Sigmoid colon (tissue), 7 donors: ENCODE results near the gene RPTOR. TPM values are rescaled to one million over a fixed set of nuclear protein-coding genes. Genes with fewer than 3 reads are reported as not detected.

Experiments
- DNase-seq: peaks from one replicate; pipeline ENCODE4 v3.0.0-alpha.2; 2019
- H3K27ac ChIP-seq, 4 donors: fragments of 200-600 bp; sonication (generic); one replicate each; pipeline ENCODE4 v1.5.1; 2016 to 2019; ENCODE audit warnings: mild to moderate bottlenecking in 1 of 4
- H3K27me3 ChIP-seq, 3 donors: fragments of 200-600 bp; sonication (generic); one replicate each; pipeline ENCODE4 v1.5.1; 2019; ENCODE audit warnings: mild to moderate bottlenecking in 1 of 3
- H3K36me3 ChIP-seq, 4 donors: fragments of 200-600 bp; sonication (generic); one replicate each; pipeline ENCODE4 v1.5.1; 2016 to 2019
- H3K4me1 ChIP-seq, 4 donors: fragments of 200-600 bp; sonication (generic); one replicate each; pipeline ENCODE4 v1.5.1; 2017 to 2019
- H3K4me3 ChIP-seq, 4 donors: fragments of 200-600 bp; sonication (generic); one replicate each; pipeline ENCODE4 v1.5.1; 2017 to 2019; ENCODE audit warnings: mild to moderate bottlenecking in 2 of 4, moderate library complexity in 1 of 4
- H3K9me3 ChIP-seq, 4 donors: fragments of 200-600 bp in 3 of 4; sonication (generic) in 3 of 4; one replicate each; pipeline versions ENCODE4 v1.5.1 to v1.6.1; 2013 to 2019
- CTCF ChIP-seq, 4 experiments: fragments of 450-650 bp in 3 of 4; fragments of 200-600 bp in 1 of 4; IDR thresholded peaks; one replicate each; pipeline ENCODE4 v1.5.1; 2016 to 2019; ENCODE audit warnings: antibody characterized with exemption in 4 of 4, mild to moderate bottlenecking in 3 of 4, moderate library complexity in 2 of 4
- EP300 ChIP-seq, 4 donors: sonication (generic); formaldehyde crosslinking; IDR thresholded peaks; one replicate each; pipeline ENCODE4 v1.6.1; 2017; ENCODE audit warnings: antibody characterized with exemption in 4 of 4
- POLR2A ChIP-seq, 2 donors: fragments of 450-650 bp; IDR thresholded peaks; one replicate each; pipeline ENCODE4 v1.6.1; 2016; ENCODE audit warnings: antibody characterized with exemption in 2 of 2, mild to moderate bottlenecking in 2 of 2, moderate library complexity in 2 of 2
- POLR2AphosphoS5 ChIP-seq, 4 donors: sonication (generic); formaldehyde crosslinking; IDR thresholded peaks; one replicate each; pipeline ENCODE4 v1.6.1; 2017; ENCODE audit warnings: antibody characterized with exemption in 4 of 4
- WGBS, 2 donors: extraction: QIAGEN DNeasy Blood & Tissue Kit; methylation state at CpG; one replicate each; pipeline ENCODE4 v1.1.7; 2013; 5-methylcytosine and 5-hydroxymethylcytosine counted together
- intact Hi-C: fragments of 100-400 bp; cut with DNase I; formaldehyde crosslinking; loops from one replicate; pipeline ENCODE4 v1.15.1; 2023
- polyA plus RNA-seq, 3 donors: library from polyadenylated mRNA; stranded (reverse); fragments of 200-250 nt; gene quantifications; one replicate each; pipeline ENCODE4 v1.2.3, GENCODE V29; 2013
- total RNA-seq, 4 donors: library from RNA; depleted of rRNA; stranded (reverse); fragments of >200 nt; gene quantifications; one replicate each; pipeline ENCODE4 v1.1.0, GENCODE V29; 2016
- donor health status: healthy with polysubstance abuse.
- donor health status: Bipolar disorder and iron deficiency.
- donor health status: healthy.

The RPTOR gene
- total and polyA plus RNA-seq, 7 donors, result 3.7 to 68.7 (median 22.9) TPM

GRCh38 chr17:80895366-80895765 lies 350.7 kb downstream of the RPTOR start:
- Histone ChIP-seq H3K27me3 (no peaks in the 10 kb centered on the region), H3K9me3 (no peaks in the 10 kb centered on the region), H3K4me3 (no peak overlapping the region), H3K36me3 (peaks cover 0 to 40% (median 7%) of the 10 kb centered on the region in 4 donors), H3K4me1 (peaks cover 0 to 31% (median 27%) of the 10 kb centered on the region in 4 donors), H3K27ac (no peak overlapping the region)
- intact Hi-C loops, result no loop called here
- WGBS, 2 donors, result 79 to 87% methylated on average over 21 of the region's 21 CpGs
- TF ChIP-seq POLR2AphosphoS5 (IDR thresholded peaks at IDR 0.05) (no peak), CTCF (IDR thresholded peaks at IDR 0.05) (no peak), EP300 (IDR thresholded peaks at IDR 0.05) (no peak), POLR2A (IDR thresholded peaks at IDR 0.05) (no peak)
- DNase-seq, result no peak

GRCh38 chr17:80898716-80899115 lies 354.1 kb downstream of the RPTOR start:
- peaks cover 0 to 61% (median 7%) of the 10 kb centered on the region in 4 donors for H3K36me3 ChIP-seq
- no peaks in the 10 kb centered on the region for H3K27me3 ChIP-seq
- 88 to 98% methylated on average over 12 to 13 of the region's 13 CpGs for WGBS, 2 donors
- intact Hi-C loops, result no loop called here
- no peak for DNase-seq
- no peak overlapping the region for H3K4me3 ChIP-seq
- H3K27ac ChIP-seq, result no peak overlapping the region
- H3K9me3 ChIP-seq, result no peaks in the 10 kb centered on the region
- TF ChIP-seq POLR2A (IDR thresholded peaks at IDR 0.05), result no peak
- TF ChIP-seq CTCF (IDR thresholded peaks at IDR 0.05), result no peak
- no peak for TF ChIP-seq EP300 (IDR thresholded peaks at IDR 0.05)
- TF ChIP-seq POLR2AphosphoS5 (IDR thresholded peaks at IDR 0.05), result no peak
- H3K4me1 ChIP-seq, result no peaks in the 10 kb centered on the region

GRCh38 chr17:80899402-80900268 lies 355.0 kb downstream of the RPTOR start:
- 86% methylated on average over 22 of the region's 22 CpGs for WGBS, 2 donors
- no peak overlapping the region for H3K27ac ChIP-seq
- H3K27me3 ChIP-seq, result no peaks in the 10 kb centered on the region
- no peak for TF ChIP-seq POLR2A (IDR thresholded peaks at IDR 0.05)
- peak in 3 of 4 experiments; percentile 7 to 12 (median 11) for TF ChIP-seq CTCF (IDR thresholded peaks at IDR 0.05)
- intact Hi-C loops, result no loop called here
- peaks cover 0 to 52% (median 4%) of the 10 kb centered on the region in 4 donors for H3K36me3 ChIP-seq
- H3K4me3 ChIP-seq, result no peak overlapping the region
- no peak for DNase-seq
- H3K9me3 ChIP-seq, result no peaks in the 10 kb centered on the region
- H3K4me1 ChIP-seq, result no peaks in the 10 kb centered on the region

GRCh38 chr17:80901319-80901718 lies 356.7 kb downstream of the RPTOR start:
- Histone ChIP-seq H3K4me1 (no peaks in the 10 kb centered on the region), H3K36me3 (peaks cover 0 to 36% (median 1%) of the 10 kb centered on the region in 4 donors), H3K4me3 (no peak overlapping the region), H3K27ac (no peak overlapping the region), H3K27me3 (no peaks in the 10 kb centered on the region), H3K9me3 (no peaks in the 10 kb centered on the region)
- TF ChIP-seq EP300 (IDR thresholded peaks at IDR 0.05) (no peak), POLR2A (IDR thresholded peaks at IDR 0.05) (no peak), POLR2AphosphoS5 (IDR thresholded peaks at IDR 0.05) (no peak), CTCF (IDR thresholded peaks at IDR 0.05) (no peak)
- no peak for DNase-seq
- WGBS, 2 donors, result 46 to 56% methylated on average over 4 of the region's 4 CpGs
- intact Hi-C loops, result no loop called here
